H1 (cell line): ENCODE measurements around the gene AOPEP. TPM values are rescaled to one million over a fixed set of nuclear protein-coding genes. Genes with fewer than 3 reads are reported as not detected.

Experiments used
- CTCF ChIA-PET: fragments of 300-600 bp; sonication (Branson Sonifier 250); formaldehyde crosslinking; loops from one replicate; lab custom pipeline; 2021; ENCODE audit not compliant: partially characterized antibody; lab: Charles Lee
- POLR2A ChIA-PET: fragments of 300-600 bp; sonication (Branson Sonifier 250); formaldehyde crosslinking; loops from one replicate; lab custom pipeline; 2021; ENCODE audit warnings: inconsistent platforms; ENCODE audit not compliant: partially characterized antibody; lab: Charles Lee
- DNase-seq, 2 experiments: peaks; one replicate each; pipeline versions ENCODE4 v3.0.0 to v3.0.0-alpha.2; 2010 to 2022; ENCODE audit warnings: low spot score in 2 of 2, low read depth in 1 of 2, mixed read lengths in 1 of 2
- FAIRE-seq: peaks from 2 replicates; lab custom pipeline; 2011; peaks lifted over from hg19 to GRCh38; lab: Jason Lieb, UNC
- H2AFZ ChIP-seq: 2 replicates; pipeline ENCODE4 v1.8.1; 2012; ENCODE audit warnings: low read length, inconsistent platforms
- H2AK5ac ChIP-seq: 2 replicates; pipeline ENCODE4 v1.6.1; 2013; ENCODE audit warnings: low read depth, low read length
- H2BK120ac ChIP-seq: replicated peaks from 2 replicates; pipeline ENCODE3; 2013; ENCODE audit warnings: low read depth, low read length, inconsistent platforms
- H2BK12ac ChIP-seq: 2 replicates; pipeline ENCODE4 v1.6.1; 2013; ENCODE audit warnings: low read depth, low read length
- H2BK15ac ChIP-seq: 2 replicates; pipeline ENCODE4 v1.6.1; 2013; ENCODE audit warnings: low read length
- H2BK20ac ChIP-seq: 2 replicates; pipeline ENCODE4 v1.6.1; 2013; ENCODE audit warnings: low read length
- H2BK5ac ChIP-seq: 2 replicates; pipeline ENCODE4 v1.6.1; 2013; ENCODE audit warnings: low read depth, low read length
- H3K14ac ChIP-seq: 2 replicates; pipeline ENCODE4 v1.6.1; 2013; ENCODE audit warnings: inconsistent platforms; ENCODE audit not compliant: insufficient read length
- H3K18ac ChIP-seq: 2 replicates; pipeline ENCODE4 v1.6.1; 2013; ENCODE audit warnings: low read length; ENCODE audit errors: extremely low read depth
- H3K23ac ChIP-seq: 2 replicates; pipeline ENCODE4 v1.6.1; 2013; ENCODE audit warnings: inconsistent platforms; ENCODE audit not compliant: insufficient read length
- H3K23me2 ChIP-seq: 2 replicates; pipeline ENCODE4 v1.6.1; 2013; ENCODE audit warnings: low read depth, low read length
- H3K27ac ChIP-seq: 2 replicates; pipeline ENCODE4 v1.6.1; 2011; ENCODE audit warnings: low read depth, low read length, inconsistent platforms
- H3K27me3 ChIP-seq, 4 experiments: replicated peaks in 1 of 4; 1 replicate in 1 of 4; 2 replicates in 3 of 4; pipeline versions ENCODE4 v1.6.1 to v1.8.1; 2011 to 2013; ENCODE audit warnings: low read length in 3 of 4, mild to moderate bottlenecking in 3 of 4, inconsistent platforms in 2 of 4, mixed read lengths in 2 of 4, moderate library complexity in 1 of 4; ENCODE audit not compliant: control insufficient read depth in 3 of 4, insufficient read depth in 3 of 4; ENCODE audit errors: extremely low read depth in 1 of 4
- H3K36me3 ChIP-seq, 4 experiments: 2 replicates each; pipeline versions ENCODE4 v1.6.1 to v1.8.1; 2011 to 2013; ENCODE audit warnings: mild to moderate bottlenecking in 4 of 4, low read length in 3 of 4, moderate library complexity in 2 of 4, control low read depth in 1 of 4, inconsistent platforms in 1 of 4; ENCODE audit not compliant: insufficient read depth in 4 of 4, control insufficient read depth in 2 of 4
- H3K4ac ChIP-seq: replicated peaks from 2 replicates; pipeline ENCODE3; 2013; ENCODE audit warnings: low read length, low read depth, mixed read lengths, inconsistent platforms; ENCODE audit not compliant: insufficient read length
- H3K4me1 ChIP-seq, 4 experiments: replicated peaks in 1 of 4; 1 replicate in 1 of 4; 2 replicates in 3 of 4; pipeline versions ENCODE4 v1.6.1 to v1.8.1; 2011 to 2013; ENCODE audit warnings: low read length in 3 of 4, inconsistent platforms in 2 of 4, mixed read lengths in 1 of 4; ENCODE audit not compliant: insufficient read depth in 4 of 4, control insufficient read depth in 3 of 4
- H3K4me2 ChIP-seq, 2 experiments: 2 replicates each; pipeline versions ENCODE4 v1.6.1 to v1.8.1; 2011 to 2013; ENCODE audit warnings: low read depth in 2 of 2, low read length in 2 of 2, control low read depth in 1 of 2, inconsistent platforms in 1 of 2, mild to moderate bottlenecking in 1 of 2; ENCODE audit not compliant: insufficient read depth in 1 of 2
- H3K4me3 ChIP-seq, 4 experiments: fragments of 200-600, 300-600 bp in 1 of 4; sonication (generic), shearing (Covaris generic), sonication (Bioruptor Twin) in 1 of 4; 2 replicates each; pipeline versions ENCODE4 v1.5.1 to v1.8.1; 2011 to 2016; ENCODE audit warnings: low read length in 4 of 4, low read depth in 3 of 4, control low read depth in 2 of 4, inconsistent platforms in 2 of 4, mild to moderate bottlenecking in 2 of 4, mixed read lengths in 1 of 4, moderate library complexity in 1 of 4; ENCODE audit not compliant: insufficient read depth in 2 of 4; ENCODE audit errors: extremely low read depth in 1 of 4
- H3K56ac ChIP-seq: replicated peaks from 2 replicates; pipeline ENCODE3; 2013; ENCODE audit warnings: low read depth, mild to moderate bottlenecking, mixed read lengths, low read length, inconsistent platforms; ENCODE audit not compliant: insufficient read length
- H3K79me1 ChIP-seq: 2 replicates; pipeline ENCODE4 v1.6.1; 2013; ENCODE audit warnings: low read depth, low read length, control low read depth
- H3K79me2 ChIP-seq, 2 experiments: 2 replicates each; pipeline versions ENCODE4 v1.6.1 to v1.8.1; 2012 to 2013; ENCODE audit warnings: low read length in 2 of 2, mild to moderate bottlenecking in 2 of 2, inconsistent platforms in 1 of 2; ENCODE audit not compliant: insufficient read depth in 2 of 2, control insufficient read depth in 1 of 2
- H3K9ac ChIP-seq, 4 experiments: replicated peaks in 1 of 4; 1 replicate in 1 of 4; 2 replicates in 3 of 4; pipeline versions ENCODE4 v1.6.1 to v1.8.1; 2011 to 2013; ENCODE audit warnings: low read depth in 3 of 4, low read length in 3 of 4, control low read depth in 2 of 4, mild to moderate bottlenecking in 2 of 4, moderate library complexity in 2 of 4, inconsistent platforms in 1 of 4; ENCODE audit errors: extremely low read depth in 1 of 4
- H3K9me3 ChIP-seq, 2 experiments: 2 replicates each; pipeline versions ENCODE4 v1.6.1 to v1.8.1; 2012 to 2013; ENCODE audit warnings: mild to moderate bottlenecking in 2 of 2, moderate library complexity in 2 of 2, control low read depth in 1 of 2, inconsistent platforms in 1 of 2, low read depth in 1 of 2, low read length in 1 of 2, mixed read lengths in 1 of 2; ENCODE audit not compliant: insufficient read depth in 2 of 2
- H4K20me1 ChIP-seq, 2 experiments: replicated peaks in 1 of 2; 2 replicates each; pipeline versions ENCODE3 to v1.8.1; 2011 to 2013; ENCODE audit warnings: inconsistent platforms in 2 of 2, low read length in 2 of 2, mild to moderate bottlenecking in 1 of 2; ENCODE audit not compliant: insufficient read depth in 2 of 2, control insufficient read depth in 1 of 2
- H4K5ac ChIP-seq: 2 replicates; pipeline ENCODE4 v1.6.1; 2013; ENCODE audit warnings: low read length, low read depth, mixed read lengths, inconsistent platforms; ENCODE audit not compliant: insufficient read length
- H4K8ac ChIP-seq: 2 replicates; pipeline ENCODE4 v1.8.0; 2013; ENCODE audit warnings: mild to moderate bottlenecking, moderate library complexity, low read length, inconsistent platforms; ENCODE audit not compliant: insufficient read depth; ENCODE audit errors: extremely low read depth
- H4K91ac ChIP-seq: replicated peaks from 2 replicates; pipeline ENCODE3; 2013; ENCODE audit warnings: low read length, mixed read lengths, inconsistent platforms; ENCODE audit not compliant: insufficient read length
- HDAC6 ChIP-seq: IDR thresholded peaks from one replicate; pipeline ENCODE4 v1.7.1; 2012; ENCODE audit warnings: low read depth, mild to moderate bottlenecking, inconsistent platforms, low read length, moderate library complexity
- KDM1A ChIP-seq: fragments of 200-600, 300-600 bp; sonication (generic); IDR thresholded peaks from 2 replicates; pipeline ENCODE4 v1.7.1; 2016; ENCODE audit warnings: mild to moderate bottlenecking, low read length, borderline replicate concordance
- SIRT6 ChIP-seq: IDR thresholded peaks from one replicate; pipeline ENCODE4 v1.7.1; 2012; ENCODE audit warnings: low read length, inconsistent platforms
- SIX5 ChIP-seq: IDR thresholded peaks from 2 replicates; pipeline ENCODE4 v1.6.1; 2011; ENCODE audit warnings: mild to moderate bottlenecking, low read depth, low read length
- WGBS, 2 experiments: shearing (Covaris generic) in 1 of 2; methylation state at CpG; one replicate each; pipeline versions ENCODE4 v1.1.6 to v1.1.7; 2013 to 2015; ENCODE audit warnings: low lambda C conversion rate in 2 of 2, mixed read lengths in 2 of 2, inconsistent platforms in 1 of 2, low coverage in 1 of 2, missing lambda C conversion rate in 1 of 2; ENCODE audit not compliant: insufficient replicate concordance in 2 of 2, insufficient coverage in 1 of 2, insufficient read length in 1 of 2; ENCODE audit errors: extremely low coverage in 1 of 2, missing lambda C conversion rate in 1 of 2; 5-methylcytosine and 5-hydroxymethylcytosine counted together
- polyA plus RNA-seq, 7 experiments: library from polyadenylated mRNA; depleted of rRNA in 3 of 7; stranded (reverse) in 5 of 7; unstranded in 2 of 7; fragments of >200 nt in 5 of 7; fragments of 200-250 nt in 2 of 7; gene quantifications; 1 replicate in 5 of 7; 2 replicates in 1 of 7; 4 replicates in 1 of 7; pipeline versions ENCODE4 v1.2.1 to v1.2.3, GENCODE V29; 2011 to 2013; ENCODE audit warnings: missing spikeins in 2 of 7, mixed read lengths in 2 of 7
- total RNA-seq: library from RNA; stranded (reverse); fragmentation: NEBNext Ultra II Directional; extraction: Animal tissue kit (Norgen Biotek cat#: 25700); gene quantifications from 2 replicates; pipeline ENCODE4 v1.2.1, GENCODE V29; 2021
- TF ChIP-seq, protein P1 (sequence below): IDR thresholded peaks from 2 replicates; pipeline ENCODE4 v1.6.1; 2011; ENCODE audit warnings: low read length, improper control_type of control experiment
- TF ChIP-seq, protein P2 (sequence below): IDR thresholded peaks from 2 replicates; pipeline ENCODE4 v1.6.1; 2012; ENCODE audit warnings: inconsistent platforms

The AOPEP gene
- total and polyA plus RNA-seq, 2 of the 8 experiments (the other 6 are each of a cell fraction or from before 2014, with no cell fraction given): 6.1 to 14.3 TPM

DNA sequence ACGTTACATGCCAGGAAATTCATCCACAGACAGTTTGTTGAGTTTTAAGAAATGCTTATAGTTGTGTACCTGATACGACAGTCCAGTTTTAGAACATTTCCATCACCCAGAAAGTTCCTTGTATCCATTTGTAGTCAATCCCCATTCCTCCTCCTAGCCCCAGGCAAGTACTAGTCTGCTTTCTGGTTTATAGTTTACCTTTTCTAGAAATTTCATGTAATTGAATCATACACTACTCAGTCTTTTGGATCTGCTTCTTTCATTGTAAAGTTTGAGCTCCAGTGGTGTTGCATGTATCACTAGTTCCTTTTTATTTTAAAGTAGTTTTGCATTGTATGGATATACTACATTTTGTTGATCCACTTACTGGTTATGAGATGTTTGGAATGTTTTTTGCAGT, 291.2 kb downstream of the AOPEP start:
- Histone ChIP-seq H3K56ac (no peak overlapping the region), H2AFZ (no peak overlapping the region), H2BK5ac (no peak overlapping the region), H4K20me1 (no peaks in the 10 kb centered on the region), H2AK5ac (no peak overlapping the region), H2BK15ac (no peak overlapping the region), H3K27ac (no peak overlapping the region), H3K4me1 (no peaks in the 10 kb centered on the region), H3K23me2 (no peaks in the 10 kb centered on the region), H3K79me1 (no peaks in the 10 kb centered on the region; the same call in 1 of the 2 replicates), H3K27me3 (no peaks in the 10 kb centered on the region), H2BK120ac (no peak overlapping the region), H3K4ac (no peak overlapping the region), H4K91ac (no peak overlapping the region), H3K23ac (no peak overlapping the region), H3K9me3 (no peaks in the 10 kb centered on the region), H4K5ac (no peak overlapping the region), H2BK20ac (no peak overlapping the region), H3K4me2 (no peak overlapping the region), H3K4me3 (no peak overlapping the region), H3K79me2 (no peaks in the 10 kb centered on the region), H4K8ac (no peak overlapping the region), H3K18ac (no peak overlapping the region), H3K14ac (no peak overlapping the region), H2BK12ac (no peak overlapping the region), H3K36me3 (peaks cover 0 to 3% (median 0%) of the 10 kb centered on the region in 4 experiments; a peak in 2 of 8 replicates), H3K9ac (no peak overlapping the region)
- no peak for DNase-seq
- ChIA-PET CTCF (no interaction called here), POLR2A (no interaction called here)
- TF ChIP-seq HDAC6: no peak
- TF ChIP-seq SIRT6: no peak
- TF ChIP-seq, protein P1, sequence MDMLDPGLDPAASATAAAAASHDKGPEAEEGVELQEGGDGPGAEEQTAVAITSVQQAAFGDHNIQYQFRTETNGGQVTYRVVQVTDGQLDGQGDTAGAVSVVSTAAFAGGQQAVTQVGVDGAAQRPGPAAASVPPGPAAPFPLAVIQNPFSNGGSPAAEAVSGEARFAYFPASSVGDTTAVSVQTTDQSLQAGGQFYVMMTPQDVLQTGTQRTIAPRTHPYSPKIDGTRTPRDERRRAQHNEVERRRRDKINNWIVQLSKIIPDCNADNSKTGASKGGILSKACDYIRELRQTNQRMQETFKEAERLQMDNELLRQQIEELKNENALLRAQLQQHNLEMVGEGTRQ: no peak
- TF ChIP-seq, protein P2, sequence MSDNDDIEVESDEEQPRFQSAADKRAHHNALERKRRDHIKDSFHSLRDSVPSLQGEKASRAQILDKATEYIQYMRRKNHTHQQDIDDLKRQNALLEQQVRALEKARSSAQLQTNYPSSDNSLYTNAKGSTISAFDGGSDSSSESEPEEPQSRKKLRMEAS: no peak
- no peak for TF ChIP-seq SIX5
- TF ChIP-seq KDM1A: no peak
- no peak for FAIRE-seq
- WGBS, 2 experiments: 92% methylated on average over 2 of the region's 2 CpGs; no CpG with 5 or more reads in 1 of the 2 experiments
